Measurements from ENCODE around the gene MARK2. TPM values are rescaled to one million over a fixed set of nuclear protein-coding genes. Genes with fewer than 3 reads are reported as not detected.

MARK2 gene
- total RNA-seq, 1 experiment from 2014 or later, result 16.4 TPM

GRCh38 chr11:63880403-63880790 lies 41.5 kb downstream of the MARK2 start:
- DNase-seq (ENCODE audit: low read depth), result no peak

DNA sequence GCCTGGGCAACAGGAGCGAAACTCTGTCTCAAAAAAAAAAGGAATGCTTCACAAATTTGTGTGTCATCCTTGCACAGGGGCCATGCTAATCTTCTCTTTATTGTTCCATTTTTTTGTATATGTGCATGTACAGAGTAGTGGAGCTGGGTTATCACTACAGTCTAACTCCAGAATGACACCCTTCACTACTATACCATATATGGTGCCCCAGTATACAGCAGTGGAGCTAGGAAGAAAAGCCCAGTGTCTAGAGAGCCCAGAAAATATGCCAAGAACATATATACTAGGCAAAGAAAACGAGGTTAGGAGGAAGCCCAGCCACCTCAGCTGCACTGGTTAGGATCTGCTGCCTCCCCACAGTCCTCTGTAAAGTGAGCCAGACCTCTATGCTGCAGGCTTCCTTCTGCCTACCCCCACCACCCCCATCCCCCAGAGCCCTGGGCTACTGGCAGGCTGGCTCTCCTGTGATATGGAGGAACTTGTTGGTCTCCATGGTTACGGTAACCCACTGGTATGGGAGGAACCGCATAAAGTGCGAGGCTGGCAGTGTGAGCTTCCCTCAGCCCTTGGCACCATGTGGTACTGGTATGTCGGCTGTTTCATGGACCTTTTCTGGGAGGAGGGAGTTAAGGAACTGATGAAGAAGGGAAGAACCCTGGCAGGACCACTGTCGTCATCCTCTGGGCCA lies 43.8 kb downstream of the MARK2 start:
- no peak for DNase-seq (ENCODE audit: low read depth)

- no peak for DNase-seq (ENCODE audit: low read depth)
These were observed 44.9 kb downstream of the MARK2 start for GRCh38 chr11:63883791-63884190.

DNA sequence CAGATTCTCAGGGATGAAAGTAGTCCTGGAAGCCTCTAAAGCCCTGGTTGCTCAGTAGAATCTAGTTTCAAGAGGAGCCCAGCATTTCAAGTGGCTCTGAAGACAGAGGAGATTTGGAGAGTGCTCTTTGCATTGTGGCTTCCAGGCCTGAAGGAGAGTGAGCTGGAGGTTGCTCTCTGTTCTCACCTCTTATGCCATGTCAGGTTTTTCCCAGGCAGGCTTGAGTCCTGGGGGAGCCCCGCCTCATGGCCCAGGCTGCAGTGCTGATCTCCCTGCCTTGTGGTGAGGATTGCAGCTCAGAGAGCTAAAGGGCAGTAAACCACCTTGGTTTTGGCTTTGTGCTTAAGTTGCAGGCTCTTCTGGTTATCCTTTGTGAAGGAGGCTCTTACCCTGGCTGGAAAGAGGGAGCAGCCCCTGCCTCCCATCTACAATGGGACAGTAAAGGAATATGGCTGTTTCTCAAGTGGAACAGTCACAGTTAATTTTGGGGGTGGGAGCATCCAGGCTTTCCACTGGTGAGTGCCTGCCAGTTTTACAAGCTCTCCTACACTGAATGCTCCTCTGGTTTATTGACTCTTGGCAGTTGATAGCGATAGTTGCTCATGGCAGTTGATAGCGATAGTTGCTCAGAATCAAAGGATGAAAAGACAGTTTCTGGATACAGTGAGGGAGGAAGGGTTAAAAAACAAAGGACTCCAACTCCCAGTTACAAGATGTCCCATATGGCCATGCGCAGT lies 45.5 kb downstream of the MARK2 start:
- DNase-seq (ENCODE audit: low read depth), result no peak

DNA sequence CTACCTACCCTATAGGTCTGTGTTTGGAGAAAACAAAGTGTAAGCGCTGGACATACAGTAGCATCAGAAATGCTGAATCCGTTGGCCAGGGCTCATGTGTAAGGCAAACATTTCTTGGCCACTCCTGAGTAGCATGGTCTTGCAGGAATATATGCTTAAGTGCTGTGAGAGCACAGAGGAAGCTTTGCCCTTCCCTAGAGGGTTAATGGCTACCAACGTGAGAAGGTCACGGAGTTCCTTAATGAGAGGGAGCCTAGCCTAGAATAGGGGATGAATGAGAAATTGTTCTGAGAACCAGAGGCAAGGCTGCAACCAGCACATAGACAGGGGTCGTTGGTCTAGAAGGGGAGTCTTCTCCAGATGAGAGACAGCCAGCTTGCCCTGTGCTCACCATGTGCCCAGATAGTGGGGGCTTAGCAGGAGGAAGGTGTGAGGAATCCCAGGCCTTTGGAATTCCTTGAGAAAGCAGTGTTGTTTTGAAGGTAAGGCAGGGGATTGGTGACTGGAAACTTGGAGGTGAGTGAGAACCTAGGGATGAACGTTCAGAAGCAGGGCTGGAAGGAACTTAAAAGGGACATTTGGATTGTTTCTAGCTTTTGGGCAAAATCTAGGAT lies 48.6 kb downstream of the MARK2 start:
- DNase-seq (ENCODE audit: low read depth), result no peak

GRCh38 chr11:63888170-63889086 lies 49.5 kb downstream of the MARK2 start:
- peak; percentile 8 for DNase-seq (ENCODE audit: low read depth)

DNA sequence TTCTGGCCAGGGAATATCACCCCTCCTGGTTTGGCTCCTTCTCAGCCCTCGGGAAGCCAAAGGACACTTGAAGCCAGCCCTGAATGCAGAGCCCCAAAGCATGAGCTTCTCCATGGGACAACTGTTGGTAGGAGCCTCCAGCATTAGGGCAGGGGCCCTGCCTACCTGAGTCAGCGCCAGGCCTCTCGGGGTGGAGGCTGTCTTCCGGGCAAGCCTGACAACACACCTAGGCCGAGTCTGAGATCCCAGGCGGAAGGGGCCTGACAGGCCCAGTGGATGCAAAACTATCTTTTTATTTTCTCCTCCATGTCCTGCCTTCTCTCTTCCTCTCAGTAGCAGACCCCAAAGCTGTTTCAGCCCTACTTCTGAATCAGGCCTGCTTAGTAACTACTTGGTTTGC lies 50.4 kb downstream of the MARK2 start:
- DNase-seq (ENCODE audit: low read depth), result no peak

DNA sequence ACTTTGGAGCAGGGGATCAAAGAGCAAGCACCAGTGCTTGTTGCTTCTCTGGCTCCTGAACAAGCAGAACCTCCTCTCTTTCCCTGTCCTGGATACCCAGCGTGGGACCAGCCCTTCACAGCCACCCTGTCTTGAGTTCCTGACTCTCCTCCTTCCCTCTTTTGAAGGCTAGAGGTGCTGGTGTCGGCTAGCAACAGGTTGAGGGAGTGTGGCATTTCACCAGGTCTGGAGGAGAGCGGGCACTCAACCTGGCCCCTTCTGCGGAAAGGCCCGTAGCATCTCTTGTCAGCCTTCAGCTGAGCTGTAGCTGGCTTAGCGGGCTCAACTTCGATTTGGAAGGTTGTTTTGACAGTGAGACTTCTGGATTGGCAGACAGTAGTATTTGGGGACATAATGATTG lies 51.5 kb downstream of the MARK2 start:
- no peak for DNase-seq (ENCODE audit: low read depth)

- DNase-seq (ENCODE audit: low read depth), result peak; percentile 25
These were observed 53.3 kb downstream of the MARK2 start for GRCh38 chr11:63892228-63892627.

DNA sequence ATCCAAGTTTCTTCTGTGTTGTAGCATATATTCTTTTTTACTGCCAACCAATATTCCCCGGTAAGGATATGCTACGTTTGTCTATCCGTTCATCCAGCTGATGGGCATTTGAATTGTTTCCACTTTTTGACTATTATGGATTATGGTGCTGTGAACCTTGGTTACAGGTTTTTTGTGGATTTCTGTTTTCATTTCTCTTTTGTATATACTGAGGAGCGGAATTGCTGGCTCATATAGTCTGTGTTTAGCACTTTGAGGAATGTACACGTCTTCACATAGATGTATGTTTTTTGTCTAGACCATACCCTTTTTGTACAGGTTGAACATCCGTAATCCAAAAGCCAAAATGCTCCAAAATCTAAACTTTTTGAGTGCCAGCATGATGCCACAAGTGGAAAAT lies 54.4 kb downstream of the MARK2 start:
- DNase-seq (ENCODE audit: low read depth), result no peak

- no peak for DNase-seq (ENCODE audit: low read depth)
These were observed 57.2 kb downstream of the MARK2 start for GRCh38 chr11:63896071-63896470.

DNA sequence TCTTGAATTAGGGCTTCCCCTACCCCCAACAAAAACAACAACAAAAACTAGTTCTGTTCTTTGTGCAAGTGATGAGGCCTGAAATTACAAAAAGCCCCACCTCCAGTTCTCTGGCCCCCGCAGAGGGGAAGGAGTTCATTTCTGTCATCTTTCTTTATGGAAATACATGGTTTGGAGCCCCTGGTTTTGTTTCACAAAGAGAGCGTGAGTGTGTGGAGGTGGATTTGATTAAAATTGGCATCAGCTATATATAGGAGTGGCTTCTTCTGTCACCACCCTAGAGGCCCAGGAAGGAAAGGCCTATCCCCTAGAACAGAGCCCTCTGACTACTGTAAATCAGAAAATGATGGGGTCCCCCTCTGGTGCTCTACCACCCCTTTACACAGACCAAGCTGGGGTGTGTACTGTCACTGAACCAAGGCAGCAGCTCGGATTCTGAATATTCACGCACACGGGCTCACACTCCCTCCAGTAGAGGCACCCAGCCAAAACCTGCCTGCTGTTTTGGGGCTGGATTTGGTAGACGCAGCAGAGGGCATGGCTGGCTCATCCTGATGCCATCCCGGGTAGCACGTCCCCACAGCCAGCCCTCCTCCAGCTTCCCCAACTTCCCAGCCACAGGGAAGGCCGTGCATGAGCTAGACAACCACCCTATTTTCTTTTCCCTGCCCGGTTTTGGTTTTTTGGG lies 58.7 kb downstream of the MARK2 start:
- no peak for DNase-seq (ENCODE audit: low read depth)

DNA sequence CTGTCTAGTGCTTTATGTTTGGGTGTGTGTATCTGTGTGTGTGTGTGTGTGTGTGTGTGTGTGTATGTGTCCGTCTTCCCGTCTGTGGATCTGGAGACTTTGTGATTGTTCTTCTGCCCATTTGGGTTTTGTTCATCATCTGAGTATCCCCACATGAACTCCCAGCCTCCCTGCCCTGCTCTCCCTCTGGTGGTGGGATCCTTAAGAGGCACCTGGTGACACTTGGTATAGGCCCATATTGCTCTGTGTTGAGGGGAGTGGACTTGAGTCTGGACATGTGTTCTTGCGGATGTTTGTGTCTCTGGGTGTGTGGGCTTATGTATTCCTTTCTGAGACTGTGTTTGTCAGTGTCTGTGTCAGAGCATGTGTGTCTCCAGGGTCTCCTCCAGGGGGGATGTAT lies 62.8 kb downstream of the MARK2 start:
- peak; percentile 29 for DNase-seq (ENCODE audit: low read depth)

- DNase-seq (ENCODE audit: low read depth), result no peak
These were observed 65.0 kb downstream of the MARK2 start for GRCh38 chr11:63903884-63904283.

DNA sequence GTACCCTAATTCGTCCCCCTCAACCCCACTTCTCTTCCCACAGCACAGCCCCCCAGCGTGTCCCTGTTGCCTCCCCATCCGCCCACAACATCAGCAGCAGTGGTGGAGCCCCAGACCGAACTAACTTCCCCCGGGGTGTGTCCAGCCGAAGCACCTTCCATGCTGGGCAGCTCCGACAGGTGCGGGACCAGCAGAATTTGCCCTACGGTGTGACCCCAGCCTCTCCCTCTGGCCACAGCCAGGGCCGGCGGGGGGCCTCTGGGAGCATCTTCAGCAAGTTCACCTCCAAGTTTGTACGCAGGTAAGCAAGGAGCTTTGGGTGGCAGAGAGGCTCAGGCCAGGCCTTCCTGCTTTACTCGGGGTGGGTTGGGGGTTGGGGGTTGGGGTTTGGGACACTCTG lies 65.8 kb downstream of the MARK2 start:
- DNase-seq (ENCODE audit: low read depth), result no peak

GRCh38 chr11:63905179-63905578 lies 66.3 kb downstream of the MARK2 start:
- peak; percentile 14 for DNase-seq (ENCODE audit: low read depth)

DNA sequence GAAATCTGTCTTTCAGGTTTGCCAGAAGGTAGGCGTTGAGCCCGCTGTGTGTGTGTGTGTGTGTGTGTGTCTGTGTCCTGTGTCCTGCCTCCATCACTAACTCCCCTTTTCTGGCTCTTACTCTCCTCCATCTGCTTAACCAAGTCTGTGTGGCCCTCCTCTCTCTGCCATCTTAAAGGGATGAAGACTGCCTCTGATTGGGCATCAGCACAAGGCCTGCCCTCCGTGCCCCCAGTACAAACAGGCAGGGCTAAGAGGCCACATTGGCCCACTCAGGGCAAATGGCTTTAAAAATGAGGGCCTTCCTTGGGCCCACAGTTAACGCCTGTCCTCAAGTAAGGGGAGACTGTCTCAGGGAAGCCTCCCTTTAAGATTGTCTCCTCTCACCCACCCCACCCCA lies 67.2 kb downstream of the MARK2 start:
- DNase-seq (ENCODE audit: low read depth), result no peak

GRCh38 chr11:63906585-63906984 lies 67.7 kb downstream of the MARK2 start:
- peak; percentile 15 for DNase-seq (ENCODE audit: low read depth)

DNA sequence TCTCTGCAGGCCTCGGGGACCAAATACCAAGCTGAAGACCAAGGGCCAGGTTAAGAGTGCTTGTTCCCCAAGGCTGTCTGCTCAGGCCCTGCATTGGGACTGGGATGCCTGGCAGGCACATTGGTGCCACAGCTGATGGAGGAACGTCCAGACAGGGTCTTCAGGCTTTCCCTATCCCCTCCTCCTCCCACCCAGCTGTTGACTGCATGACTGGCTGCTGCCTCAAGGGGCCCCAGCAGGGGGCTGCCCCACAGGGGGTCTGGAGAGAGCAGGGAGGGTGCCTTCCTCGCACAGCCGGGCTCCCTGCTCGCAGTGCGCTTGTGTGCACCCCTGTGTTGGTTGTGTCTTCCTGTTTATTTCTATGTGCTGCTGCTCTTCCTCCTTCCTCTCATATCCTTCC lies 68.2 kb downstream of the MARK2 start:
- DNase-seq (ENCODE audit: low read depth), result no peak

GRCh38 chr11:63907808-63908530 lies 69.1 kb downstream of the MARK2 start:
- DNase-seq (ENCODE audit: low read depth), result no peak
